ENCODE measurements around the gene PLEKHG4B. TPM values are rescaled to one million over a fixed set of nuclear protein-coding genes. Genes with fewer than 3 reads are reported as not detected.

The PLEKHG4B gene
- total and polyA plus RNA-seq, 3 experiments from 2014 or later: not detected

DNA sequence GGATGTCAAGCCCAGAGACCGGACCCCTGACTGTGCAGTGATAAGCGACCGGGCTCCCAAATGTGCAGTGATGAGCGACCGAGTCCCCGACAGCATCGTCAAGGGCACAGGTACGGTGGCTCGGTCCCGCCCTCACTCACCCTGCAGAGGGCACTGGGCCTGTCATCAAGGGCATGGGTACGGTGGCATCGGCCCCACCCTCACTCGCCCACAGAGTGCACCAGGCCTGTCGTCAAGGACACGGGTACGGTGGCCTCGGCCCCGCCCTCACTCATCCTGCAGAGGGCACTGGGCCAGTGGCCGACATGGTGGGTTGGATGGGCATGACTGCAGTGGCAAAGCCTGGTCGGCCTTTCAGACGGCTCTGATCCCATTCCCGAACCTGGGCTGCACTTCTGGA lies 89.6 kb downstream of the PLEKHG4B start:
- Mint-ChIP-seq H3K27me3 (peaks cover 2 to 12% of the 10 kb centered on the region in 2 donors), H3K36me3 (no peaks in the 10 kb centered on the region)

DNA sequence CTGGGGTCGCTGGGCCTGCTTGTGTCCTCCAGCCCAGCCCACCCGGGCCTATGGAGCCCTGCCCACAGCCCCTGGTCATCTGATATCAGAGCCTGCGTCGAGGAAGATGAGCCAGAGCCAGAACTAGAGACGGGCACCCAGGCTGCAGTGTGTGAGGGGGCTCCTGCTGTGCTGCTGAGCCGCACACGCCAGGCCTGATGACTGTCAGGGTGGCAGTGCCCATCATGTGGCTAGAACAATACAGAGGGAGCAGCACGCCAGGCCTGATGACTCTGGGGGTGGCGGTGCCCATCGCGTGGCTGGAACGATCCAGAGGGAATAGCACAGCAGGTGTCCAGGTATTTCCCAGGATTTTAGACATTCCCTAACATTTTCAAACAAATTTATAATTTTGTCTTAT lies 90.2 kb downstream of the PLEKHG4B start:
- no peaks in the 10 kb centered on the region for H3K36me3 ChIP-seq (ENCODE audit: insufficient read depth, low read length)
- H3K4me1 Mint-ChIP-seq: no peaks in the 10 kb centered on the region
- no peaks in the 10 kb centered on the region for H3K4me1 ChIP-seq (ENCODE audit: insufficient read depth, low read length)
- DNase-seq: no peak
- POLR2A ChIA-PET: no interaction called here
- H3K27me3 Mint-ChIP-seq: peaks cover 2 to 12% of the 10 kb centered on the region in 2 donors
- H3K9me3 Mint-ChIP-seq: no peaks in the 10 kb centered on the region
- H3K27me3 ChIP-seq (ENCODE audit: insufficient read depth, low read length, poor library complexity, severe bottlenecking): peaks cover 4% of the 10 kb centered on the region
- H3K27ac ChIP-seq (ENCODE audit: low read depth, low read length): no peak overlapping the region
- H3K36me3 Mint-ChIP-seq: no peaks in the 10 kb centered on the region
- no peak overlapping the region for H3K4me3 Mint-ChIP-seq
- H3K9me3 ChIP-seq (ENCODE audit: low read length): no peaks in the 10 kb centered on the region
- no peak overlapping the region for H3K4me3 ChIP-seq (ENCODE audit: low read length)
- no peak overlapping the region for H3K27ac Mint-ChIP-seq
- CTCF ChIA-PET: no interaction called here

More for the DNA sequence above, 89.6 kb downstream of the PLEKHG4B start:
- Histone ChIP-seq H3K4me3 (ENCODE audit: low read length) (no peak overlapping the region), H3K36me3 (ENCODE audit: insufficient read depth, low read length) (no peaks in the 10 kb centered on the region), H3K27ac (ENCODE audit: low read depth, low read length) (no peak overlapping the region), H3K9me3 (ENCODE audit: low read length) (no peaks in the 10 kb centered on the region), H3K27me3 (ENCODE audit: insufficient read depth, low read length, poor library complexity, severe bottlenecking) (peaks cover 4% of the 10 kb centered on the region), H3K4me1 (ENCODE audit: insufficient read depth, low read length) (no peaks in the 10 kb centered on the region)
- H3K4me1 Mint-ChIP-seq: no peaks in the 10 kb centered on the region
- ChIA-PET CTCF (no interaction called here), POLR2A (no interaction called here)
- peak in 1 of 5 donors; percentile 26 for DNase-seq
- no peaks in the 10 kb centered on the region for H3K9me3 Mint-ChIP-seq
- no peak overlapping the region for H3K4me3 Mint-ChIP-seq
- no peak overlapping the region for H3K27ac Mint-ChIP-seq

DNA sequence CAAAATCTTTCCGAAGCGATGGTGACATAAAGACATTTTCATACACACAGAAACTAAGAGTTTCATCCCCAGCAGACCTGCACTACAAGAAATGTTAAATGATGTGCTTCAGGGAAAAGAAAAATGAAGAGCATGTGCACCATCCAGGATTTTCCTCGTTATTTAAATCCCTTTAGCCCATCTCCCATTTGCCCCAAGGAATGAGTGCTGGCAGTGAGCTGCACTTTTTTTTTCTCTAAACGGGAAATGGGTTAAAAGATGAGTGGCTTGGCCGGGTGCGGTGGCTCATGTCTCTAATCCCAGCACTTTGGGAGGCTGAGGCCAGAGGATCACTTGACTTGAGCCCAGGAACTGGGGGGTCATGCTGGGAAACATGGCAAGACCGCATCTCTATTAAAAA lies 92.5 kb downstream of the PLEKHG4B start:
- Histone ChIP-seq H3K9me3 (ENCODE audit: low read length) (no peaks in the 10 kb centered on the region), H3K27ac (ENCODE audit: low read depth, low read length) (no peak overlapping the region), H3K36me3 (ENCODE audit: insufficient read depth, low read length) (no peaks in the 10 kb centered on the region), H3K4me1 (ENCODE audit: insufficient read depth, low read length) (peaks cover 5% of the 10 kb centered on the region), H3K27me3 (ENCODE audit: insufficient read depth, low read length, poor library complexity, severe bottlenecking) (peaks cover 9% of the 10 kb centered on the region), H3K4me3 (ENCODE audit: low read length) (no peak overlapping the region)
- Mint-ChIP-seq H3K27me3 (peaks cover 5 to 18% of the 10 kb centered on the region in 2 donors), H3K27ac (no peak overlapping the region), H3K36me3 (no peaks in the 10 kb centered on the region), H3K9me3 (no peaks in the 10 kb centered on the region), H3K4me3 (no peak overlapping the region), H3K4me1 (peaks cover 6 to 11% (median 6%) of the 10 kb centered on the region in 3 donors)
- ChIA-PET CTCF (no interaction called here), POLR2A (no interaction called here)
- no peak for DNase-seq

GRCh38 chr5:185095-186070 lies 93.4 kb downstream of the PLEKHG4B start:
- Histone ChIP-seq H3K4me3 (ENCODE audit: low read length) (no peak overlapping the region), H3K4me1 (ENCODE audit: insufficient read depth, low read length) (peaks cover 5% of the 10 kb centered on the region), H3K27ac (ENCODE audit: low read depth, low read length) (no peak overlapping the region), H3K27me3 (ENCODE audit: insufficient read depth, low read length, poor library complexity, severe bottlenecking) (peaks cover 5% of the 10 kb centered on the region), H3K36me3 (ENCODE audit: insufficient read depth, low read length) (no peaks in the 10 kb centered on the region), H3K9me3 (ENCODE audit: low read length) (no peaks in the 10 kb centered on the region)
- Mint-ChIP-seq H3K9me3 (no peaks in the 10 kb centered on the region), H3K36me3 (no peaks in the 10 kb centered on the region), H3K4me3 (no peak overlapping the region), H3K27me3 (peaks cover 5 to 15% of the 10 kb centered on the region in 2 donors), H3K27ac (no peak overlapping the region), H3K4me1 (peaks cover 6 to 11% (median 6%) of the 10 kb centered on the region in 3 donors)
- ChIA-PET CTCF (no interaction called here), POLR2A (no interaction called here)
- DNase-seq: peak in 1 of 5 donors; percentile 42

DNA sequence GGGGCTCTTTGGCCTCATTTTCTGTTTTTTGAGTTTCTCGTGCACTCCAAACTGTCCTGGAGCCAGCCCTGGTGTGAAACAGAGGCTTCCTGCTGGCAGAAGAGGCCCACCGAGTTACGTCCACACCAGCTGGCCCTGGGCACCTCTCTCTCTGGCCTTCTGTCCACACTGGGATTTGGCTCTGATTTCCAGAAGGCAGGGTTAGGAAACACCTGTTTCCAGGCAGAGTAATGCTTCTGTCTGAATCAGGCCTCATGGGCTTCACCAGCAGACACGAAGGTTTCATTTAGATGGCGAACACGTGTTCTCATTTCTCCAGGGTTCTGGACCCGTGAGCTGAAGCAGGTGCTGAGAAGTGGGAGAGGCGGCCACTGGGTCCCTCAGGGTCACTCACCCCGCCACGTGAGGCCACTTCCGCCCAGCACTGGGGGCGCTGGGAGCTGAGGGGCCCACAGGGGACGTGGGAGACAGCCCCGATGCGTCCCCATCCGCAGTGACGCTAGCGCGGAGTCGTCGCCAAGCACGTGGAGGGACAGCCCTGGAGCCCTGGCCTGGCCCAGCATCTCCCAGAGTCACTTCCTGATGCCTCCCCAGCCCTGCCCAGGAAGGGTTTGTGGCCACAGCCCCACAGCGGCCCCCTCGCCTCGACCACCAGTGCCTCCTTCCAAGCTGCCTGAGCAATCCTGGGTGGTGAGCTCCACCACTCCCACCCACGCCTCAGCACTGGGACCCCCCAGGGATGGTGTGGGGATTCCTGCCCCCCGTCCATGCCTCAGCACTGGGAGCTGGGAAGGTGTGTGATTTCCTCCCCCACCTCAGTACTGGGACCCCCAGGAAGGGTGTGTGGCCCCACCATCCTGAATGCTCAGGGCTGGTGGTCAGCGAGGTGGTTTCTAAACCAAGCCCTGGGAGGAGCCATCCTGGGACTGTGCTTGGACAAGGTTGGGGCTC lies 94.4 kb downstream of the PLEKHG4B start:
- no peak overlapping the region for H3K4me3 Mint-ChIP-seq
- H3K27me3 ChIP-seq (ENCODE audit: insufficient read depth, low read length, poor library complexity, severe bottlenecking): peaks cover 5% of the 10 kb centered on the region
- DNase-seq: peak in 1 of 5 donors; percentile 47
- POLR2A ChIA-PET: no interaction called here
- no peaks in the 10 kb centered on the region for H3K9me3 Mint-ChIP-seq
- H3K27ac Mint-ChIP-seq: no peak overlapping the region
- no peaks in the 10 kb centered on the region for H3K36me3 Mint-ChIP-seq
- H3K4me1 Mint-ChIP-seq: peaks cover 6 to 11% (median 6%) of the 10 kb centered on the region in 3 donors
- CTCF ChIA-PET: no interaction called here
- H3K9me3 ChIP-seq (ENCODE audit: low read length): no peaks in the 10 kb centered on the region
- no peak overlapping the region for H3K27ac ChIP-seq (ENCODE audit: low read depth, low read length)
- H3K4me3 ChIP-seq (ENCODE audit: low read length): no peak overlapping the region
- H3K27me3 Mint-ChIP-seq: peaks cover 5 to 11% of the 10 kb centered on the region in 2 donors
- H3K36me3 ChIP-seq (ENCODE audit: insufficient read depth, low read length): no peaks in the 10 kb centered on the region
- H3K4me1 ChIP-seq (ENCODE audit: insufficient read depth, low read length): peaks cover 5% of the 10 kb centered on the region

DNA sequence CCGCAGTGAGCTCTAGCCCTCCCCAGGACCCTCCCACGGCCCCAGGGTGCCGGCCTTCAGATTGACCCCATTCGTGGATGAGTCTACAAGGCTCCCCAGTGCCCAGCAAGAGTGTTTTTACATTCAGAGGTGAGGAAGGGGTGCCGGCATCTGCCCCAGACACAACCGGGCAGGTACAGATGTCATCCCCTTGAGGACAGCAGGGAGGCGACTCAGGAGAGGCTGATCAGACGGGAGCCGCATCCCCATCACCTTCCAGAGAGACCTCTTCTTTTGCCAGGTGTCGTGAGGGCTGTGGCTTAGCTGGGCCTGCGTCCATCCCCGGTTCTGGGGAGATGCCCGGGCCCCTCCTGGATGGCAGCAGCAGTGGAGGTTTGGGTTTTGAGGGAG lies 95.1 kb downstream of the PLEKHG4B start:
- H3K27me3 ChIP-seq (ENCODE audit: insufficient read depth, low read length, poor library complexity, severe bottlenecking): peaks cover 5% of the 10 kb centered on the region
- no peak overlapping the region for H3K27ac ChIP-seq (ENCODE audit: low read depth, low read length)
- no peaks in the 10 kb centered on the region for H3K36me3 Mint-ChIP-seq
- H3K36me3 ChIP-seq (ENCODE audit: insufficient read depth, low read length): no peaks in the 10 kb centered on the region
- H3K4me3 Mint-ChIP-seq: no peak overlapping the region
- peak in 1 of 5 donors; percentile 43 for DNase-seq
- no peak overlapping the region for H3K4me3 ChIP-seq (ENCODE audit: low read length)
- peaks cover 5 to 11% of the 10 kb centered on the region in 2 donors for H3K27me3 Mint-ChIP-seq
- H3K4me1 ChIP-seq (ENCODE audit: insufficient read depth, low read length): peaks cover 5% of the 10 kb centered on the region
- no peak overlapping the region for H3K27ac Mint-ChIP-seq
- H3K9me3 Mint-ChIP-seq: no peaks in the 10 kb centered on the region
- no peaks in the 10 kb centered on the region for H3K9me3 ChIP-seq (ENCODE audit: low read length)
- ChIA-PET POLR2A (no interaction called here), CTCF (no interaction called here)
- H3K4me1 Mint-ChIP-seq: peaks cover 6 to 11% (median 6%) of the 10 kb centered on the region in 3 donors

DNA sequence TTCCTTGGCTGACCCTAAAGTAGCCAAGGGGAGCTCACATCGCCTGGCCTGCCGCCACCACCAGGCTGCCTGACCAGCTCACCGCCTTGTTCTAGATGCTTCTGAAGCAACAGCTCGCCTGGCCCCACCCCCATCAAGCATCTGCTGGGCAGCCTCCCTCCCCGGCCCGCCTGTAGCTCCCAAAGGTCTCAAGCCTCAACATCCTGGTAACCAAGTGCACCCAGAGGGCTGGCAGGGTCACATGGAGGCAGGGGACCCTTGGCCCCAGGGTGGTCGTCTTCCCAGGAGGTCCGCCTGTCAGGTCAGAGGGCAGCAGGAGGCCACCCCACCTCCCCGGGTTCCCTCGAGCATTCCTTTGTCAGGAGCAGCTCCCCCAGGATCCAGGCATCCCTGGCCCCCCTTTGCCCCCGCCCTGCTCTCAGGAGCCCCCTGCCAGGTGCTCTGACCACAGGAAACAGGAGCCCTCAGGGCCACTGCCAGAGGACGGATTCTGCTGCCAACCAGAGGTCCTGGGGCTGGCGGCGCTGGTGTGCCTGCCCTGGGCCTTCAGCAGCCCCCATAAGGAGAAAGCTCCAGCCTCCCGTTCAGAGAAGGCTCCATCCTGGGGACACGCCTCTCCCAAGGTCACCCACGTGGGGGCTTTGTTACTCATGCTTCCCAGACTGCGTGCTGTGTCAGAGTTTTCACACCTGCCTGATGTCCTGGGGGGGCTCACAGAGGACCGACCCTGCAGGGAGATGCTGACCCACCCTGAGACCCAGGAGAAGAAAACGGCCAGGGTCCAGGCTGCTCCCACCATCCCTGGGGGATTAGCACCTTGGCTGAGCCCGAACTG lies 95.9 kb downstream of the PLEKHG4B start:
- Mint-ChIP-seq H3K27me3 (peaks cover 5 to 12% of the 10 kb centered on the region in 2 donors), H3K4me1 (peaks cover 6 to 11% (median 6%) of the 10 kb centered on the region in 3 donors), H3K4me3 (peak overlapping the region in 2 of 7 donors; percentile 42 to 61), H3K36me3 (no peaks in the 10 kb centered on the region), H3K9me3 (no peaks in the 10 kb centered on the region), H3K27ac (peak overlapping the region in 1 of 8 donors; percentile 83)
- POLR2A ChIA-PET: interaction anchor here (0.9 kb wide), 2 partner anchors 30 to 31 kb away, joined by 4 to 5 read pairs; partner anchors contain the start of genes CCDC127 and SDHA
- no peaks in the 10 kb centered on the region for H3K9me3 ChIP-seq (ENCODE audit: low read length)
- CTCF ChIA-PET: interaction anchor here (0.8 to 1.8 kb wide), 14 partner anchors 7 to 243 kb away, joined by 3 to 10 read pairs (median 4); partner anchors contain the start of genes CCDC127, PDCD6 and SDHA
- no peak overlapping the region for H3K27ac ChIP-seq (ENCODE audit: low read depth, low read length)
- H3K27me3 ChIP-seq (ENCODE audit: insufficient read depth, low read length, poor library complexity, severe bottlenecking): peaks cover 5% of the 10 kb centered on the region
- no peaks in the 10 kb centered on the region for H3K36me3 ChIP-seq (ENCODE audit: insufficient read depth, low read length)
- peak in 1 of 5 donors; percentile 47 for DNase-seq
- peaks cover 5% of the 10 kb centered on the region for H3K4me1 ChIP-seq (ENCODE audit: insufficient read depth, low read length)
- H3K4me3 ChIP-seq (ENCODE audit: low read length): no peak overlapping the region

Measured in CD8-positive, alpha-beta memory T cell (primary cell).